Lung (tissue), 12 donors: ENCODE measurements around the gene DHX34. TPM values are rescaled to one million over a fixed set of nuclear protein-coding genes. Genes with fewer than 3 reads are reported as not detected.

Experiments used
- ATAC-seq: fragments of 200-7000 bp; cut with Tn5 transposase; one replicate; pipeline ENCODE4 v1.9.1; 2020; ENCODE audit warnings: moderate number of reproducible peaks; ENCODE audit not compliant: insufficient read depth, low FRiP score
- DNase-seq, 3 donors: peaks; one replicate each; pipeline ENCODE4 v3.0.0-alpha.2; 2013 to 2017
- H3K27ac ChIP-seq, 2 donors: one replicate each; pipeline ENCODE4 v1.5.1; 2013; ENCODE audit warnings: mild to moderate bottlenecking in 2 of 2, moderate library complexity in 2 of 2, control low read depth in 1 of 2, inconsistent platforms in 1 of 2, low read depth in 1 of 2, low read length in 1 of 2
- H3K27me3 ChIP-seq, 3 donors: one replicate each; pipeline ENCODE4 v1.5.1; 2013; ENCODE audit warnings: low read length in 2 of 3; ENCODE audit not compliant: control insufficient read depth in 3 of 3, insufficient read depth in 3 of 3
- H3K36me3 ChIP-seq, 4 donors: one replicate each; pipeline ENCODE4 v1.5.1; 2013; ENCODE audit warnings: low read length in 4 of 4, mild to moderate bottlenecking in 1 of 4, moderate library complexity in 1 of 4; ENCODE audit not compliant: control insufficient read depth in 4 of 4, insufficient read depth in 4 of 4
- H3K4me1 ChIP-seq, 5 donors: one replicate each; pipeline ENCODE4 v1.5.1; 2013; ENCODE audit warnings: low read length in 5 of 5, mild to moderate bottlenecking in 2 of 5, moderate library complexity in 1 of 5; ENCODE audit not compliant: control insufficient read depth in 5 of 5, insufficient read depth in 5 of 5
- H3K4me3 ChIP-seq: one replicate; pipeline ENCODE4 v1.5.1; 2013; ENCODE audit warnings: mild to moderate bottlenecking, control low read depth, moderate library complexity
- H3K9ac ChIP-seq, 2 donors: one replicate each; pipeline ENCODE4 v1.5.1; 2013; ENCODE audit warnings: low read length in 2 of 2, control low read depth in 1 of 2; ENCODE audit not compliant: insufficient read depth in 1 of 2
- H3K9me3 ChIP-seq, 4 donors: one replicate each; pipeline ENCODE4 v1.5.1; 2013; ENCODE audit warnings: low read length in 3 of 4, mild to moderate bottlenecking in 1 of 4, moderate library complexity in 1 of 4; ENCODE audit not compliant: control insufficient read depth in 4 of 4, insufficient read depth in 3 of 4
- WGBS, 2 donors: extraction: QIAGEN DNeasy Blood & Tissue Kit; methylation state at CpG; one replicate each; pipeline ENCODE4 v1.1.7; 2013; 5-methylcytosine and 5-hydroxymethylcytosine counted together
- polyA plus RNA-seq, 2 donors: library from polyadenylated mRNA; stranded (reverse); fragments of 200-250 nt; gene quantifications; one replicate each; pipeline ENCODE4 v1.2.1, GENCODE V29; 2013
- total RNA-seq, 2 donors: library from RNA; depleted of rRNA in 1 of 2; stranded (reverse); fragments of >200 nt in 1 of 2; gene quantifications; one replicate each; pipeline ENCODE4 v1.2.1, GENCODE V29; 2014 to 2021
- TF ChIP-seq, protein P1 (sequence below): IDR thresholded peaks from 2 replicates; pipeline ENCODE4 v1.5.1; 2012; ENCODE audit warnings: mild to moderate bottlenecking; ENCODE audit errors: control extremely low read depth, extremely low read depth
- donor health status: control.
- donor health status: control.
- donor health status: Bipolar disorder and iron deficiency.
- donor health status: healthy.
- donor health status: DM: yes; HTN: yes; CAD: no.

The DHX34 gene
- total and polyA plus RNA-seq, 4 donors: 13.5 to 24.2 (median 16.5) TPM

DNA sequence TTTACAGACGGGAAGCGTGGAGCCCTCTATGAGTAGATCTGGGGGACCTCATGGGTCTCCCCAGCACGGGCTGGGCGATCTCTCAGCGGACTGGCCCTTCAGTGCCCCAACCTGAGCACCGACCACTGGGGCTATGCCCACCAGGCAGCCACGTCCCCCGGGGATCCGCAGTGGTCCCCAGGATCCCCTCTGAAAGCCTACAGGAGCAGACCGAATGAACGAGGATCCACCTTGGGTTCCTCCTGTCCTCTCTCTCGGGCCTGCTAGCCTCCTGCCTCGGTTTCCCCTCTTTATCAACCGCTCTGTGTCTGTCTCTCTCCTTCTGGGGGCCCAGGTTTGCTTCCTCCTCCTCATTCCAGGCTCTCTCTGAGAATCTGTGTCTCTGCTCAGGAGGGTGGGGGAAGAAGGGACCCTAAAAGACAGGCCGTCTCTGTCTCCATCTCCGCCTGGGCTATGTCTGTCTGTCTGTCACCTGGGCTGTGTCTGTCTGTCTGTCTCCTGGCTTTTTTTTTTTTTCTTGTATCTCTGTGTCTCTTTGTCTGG, 72.2 kb downstream of the DHX34 start:
- WGBS, 2 donors: 7% methylated on average over 16 of the region's 16 CpGs
- TF ChIP-seq, protein P1, sequence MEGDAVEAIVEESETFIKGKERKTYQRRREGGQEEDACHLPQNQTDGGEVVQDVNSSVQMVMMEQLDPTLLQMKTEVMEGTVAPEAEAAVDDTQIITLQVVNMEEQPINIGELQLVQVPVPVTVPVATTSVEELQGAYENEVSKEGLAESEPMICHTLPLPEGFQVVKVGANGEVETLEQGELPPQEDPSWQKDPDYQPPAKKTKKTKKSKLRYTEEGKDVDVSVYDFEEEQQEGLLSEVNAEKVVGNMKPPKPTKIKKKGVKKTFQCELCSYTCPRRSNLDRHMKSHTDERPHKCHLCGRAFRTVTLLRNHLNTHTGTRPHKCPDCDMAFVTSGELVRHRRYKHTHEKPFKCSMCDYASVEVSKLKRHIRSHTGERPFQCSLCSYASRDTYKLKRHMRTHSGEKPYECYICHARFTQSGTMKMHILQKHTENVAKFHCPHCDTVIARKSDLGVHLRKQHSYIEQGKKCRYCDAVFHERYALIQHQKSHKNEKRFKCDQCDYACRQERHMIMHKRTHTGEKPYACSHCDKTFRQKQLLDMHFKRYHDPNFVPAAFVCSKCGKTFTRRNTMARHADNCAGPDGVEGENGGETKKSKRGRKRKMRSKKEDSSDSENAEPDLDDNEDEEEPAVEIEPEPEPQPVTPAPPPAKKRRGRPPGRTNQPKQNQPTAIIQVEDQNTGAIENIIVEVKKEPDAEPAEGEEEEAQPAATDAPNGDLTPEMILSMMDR: no peak
- peaks cover 0 to 4% (median 0%) of the 10 kb centered on the region in 4 donors for H3K9me3 ChIP-seq
- no peak for DNase-seq
- H3K9ac ChIP-seq: no peak overlapping the region
- H3K4me1 ChIP-seq: peaks cover 0 to 11% (median 0%) of the 10 kb centered on the region in 5 donors
- no peak overlapping the region for H3K27ac ChIP-seq
- H3K36me3 ChIP-seq: no peaks in the 10 kb centered on the region
- no peak overlapping the region for H3K4me3 ChIP-seq
- no peak for ATAC-seq
- H3K27me3 ChIP-seq: peaks cover 2 to 75% (median 32%) of the 10 kb centered on the region in 3 donors

DNA sequence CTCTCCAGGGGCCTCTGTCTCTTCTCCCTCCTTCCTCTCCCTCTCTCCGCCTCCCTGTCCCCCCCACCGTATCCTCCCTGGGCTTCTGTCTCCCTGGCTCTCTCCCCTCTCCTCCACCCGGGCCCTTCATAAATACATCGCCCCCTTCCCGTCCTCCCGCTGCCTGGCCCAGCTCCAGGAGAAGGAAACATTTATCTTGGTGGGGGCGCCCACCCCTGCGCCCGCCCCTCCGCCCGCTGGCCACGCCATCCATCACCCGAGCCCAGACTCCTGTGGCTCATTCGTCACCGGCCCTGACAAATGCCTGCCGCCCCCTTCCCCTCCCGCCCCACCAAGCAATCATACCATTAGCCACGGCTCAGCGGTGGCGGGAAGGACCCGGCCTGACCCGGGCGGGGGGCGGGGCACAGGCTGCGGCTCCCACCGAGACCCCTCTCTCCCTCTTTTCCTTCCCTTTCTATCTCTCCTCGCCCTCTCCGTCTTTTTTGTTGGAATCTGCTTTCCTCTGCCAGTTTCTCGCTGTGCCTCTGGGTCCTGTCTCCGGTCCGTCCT, 72.8 kb downstream of the DHX34 start:
- Histone ChIP-seq H3K4me1 (peaks cover 0 to 11% (median 0%) of the 10 kb centered on the region in 5 donors), H3K27me3 (peaks cover 0 to 73% (median 36%) of the 10 kb centered on the region in 3 donors), H3K4me3 (no peak overlapping the region), H3K36me3 (no peaks in the 10 kb centered on the region), H3K9ac (no peak overlapping the region), H3K27ac (no peak overlapping the region), H3K9me3 (peaks cover 0 to 4% (median 0%) of the 10 kb centered on the region in 4 donors)
- 2 to 3% methylated on average over 30 to 31 of the region's 31 CpGs for WGBS, 2 donors
- ATAC-seq (no peak), DNase-seq (no peak)
- TF ChIP-seq, protein P1: no peak

DNA sequence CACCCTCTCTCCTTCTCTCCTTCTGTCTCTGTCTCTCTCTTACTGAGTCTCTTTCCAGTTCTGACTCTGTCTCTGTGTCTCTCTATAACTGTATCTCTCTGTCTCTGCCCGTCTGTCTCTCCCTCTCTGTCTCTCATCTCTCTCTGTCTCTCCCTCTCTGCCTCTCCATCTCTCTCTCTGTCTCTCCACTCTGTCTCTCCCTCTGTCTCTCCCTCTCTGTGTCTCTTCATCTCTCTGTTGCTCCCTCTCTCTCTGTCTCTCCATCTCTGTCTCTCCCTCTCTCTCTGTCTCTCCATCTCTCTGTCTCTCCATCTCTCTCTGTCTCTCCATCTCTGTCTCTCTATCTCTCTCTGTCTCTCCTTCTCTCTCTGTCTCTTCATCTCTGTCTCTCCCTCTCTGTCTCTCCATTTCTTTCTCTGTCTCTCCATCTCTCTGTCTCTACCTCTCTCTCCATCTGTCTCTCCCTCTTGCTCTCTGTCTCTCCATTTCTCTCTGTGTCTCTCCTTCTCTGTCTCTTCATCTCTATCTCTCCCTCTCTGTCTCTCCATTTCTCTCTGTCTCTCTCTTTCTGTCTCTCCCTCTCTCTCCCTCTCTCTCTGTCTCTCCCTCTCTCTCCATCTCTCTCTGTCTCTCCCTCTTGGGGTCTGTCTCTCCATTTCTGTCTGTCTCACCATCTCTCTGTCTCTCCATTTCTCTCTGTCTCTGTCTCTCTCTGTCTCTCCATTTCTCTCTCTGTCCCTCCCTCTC, 73.5 kb downstream of the DHX34 start:
- Histone ChIP-seq H3K9ac (no peak overlapping the region), H3K27me3 (peaks cover 0 to 69% (median 36%) of the 10 kb centered on the region in 3 donors), H3K27ac (no peak overlapping the region), H3K9me3 (peaks cover 0 to 4% (median 0%) of the 10 kb centered on the region in 4 donors), H3K4me1 (peaks cover 0 to 11% (median 0%) of the 10 kb centered on the region in 5 donors), H3K4me3 (no peak overlapping the region), H3K36me3 (no peaks in the 10 kb centered on the region)
- 0 to 2% methylated on average over 1 of the region's 1 CpG for WGBS, 2 donors
- DNase-seq (no peak), ATAC-seq (no peak)
- TF ChIP-seq, protein P1: no peak
